GM12892 (cell line): Measurements from ENCODE around the gene RBM15.

Source experiments
- POLR2A ChIP-seq: IDR thresholded peaks from 2 replicates; pipeline ENCODE4 v1.6.1; 2011; ENCODE audit warnings: low read depth, low read length, control low read depth
- POLR2AphosphoS5 ChIP-seq: IDR thresholded peaks from 2 replicates; pipeline ENCODE4 v1.6.1; 2011; ENCODE audit warnings: low read depth, low read length, control low read depth

- TF ChIP-seq POLR2AphosphoS5 (no peak), POLR2A (0 out of 2 replicates have a peak, but pooled peaks have one; percentile 22)
Measured at GRCh38 chr1:110384581-110385321, 45.6 kb downstream of the RBM15 start.
